ACHN (cell line): ENCODE data around the gene KATNAL1.
A peak's percentile ranks its signal among the peaks of the same experiment; 100 is the strongest.
"Not testable (repeated sequence)": the region's sequence is repeated elsewhere in the genome, so short reads cannot be mapped to it uniquely, and the experiment has no call there.

Source experiments
- DNase-seq: peaks from one replicate; pipeline ENCODE4 v3.0.0-alpha.2; 2015
- in situ Hi-C: cut with HindIII; loops from 2 replicates; pipeline ENCODE4 v1.10.0; 2017; ENCODE audit warnings: low sequenced_read_pairs, low pct_ligation_motif_present, low pct_unique_long_range_greater_than_20kb

Gene KATNAL1

GRCh38 chr13:30305456-30305970, 1.8 kb downstream of the KATNAL1 start:
- in situ Hi-C loops = no loop called here
- DNase-seq = no peak

GRCh38 chr13:30303269-30303668, 4.1 kb downstream of the KATNAL1 start:
- DNase-seq = no peak

GRCh38 chr13:30301827-30302226, 5.5 kb downstream of the KATNAL1 start:
- in situ Hi-C loops = no loop called here
- no peak for DNase-seq

More at GRCh38 chr13:30303269-30303668, 4.1 kb downstream of the KATNAL1 start:
- in situ Hi-C loops = no loop called here

- in situ Hi-C loops = no loop called here
- DNase-seq = no peak
Measured at GRCh38 chr13:30300596-30300995, 6.8 kb downstream of the KATNAL1 start.

- no peak for DNase-seq
- in situ Hi-C loops = no loop called here
Measured at GRCh38 chr13:30299786-30300185, 7.6 kb downstream of the KATNAL1 start.

- in situ Hi-C loops = no loop called here
- DNase-seq = no peak
Measured at GRCh38 chr13:30295116-30295515, 12.2 kb downstream of the KATNAL1 start.

- in situ Hi-C loops = no loop called here
- DNase-seq = no peak
Measured at GRCh38 chr13:30294004-30294403, 13.3 kb downstream of the KATNAL1 start.

GRCh38 chr13:30292325-30292724, 15.0 kb downstream of the KATNAL1 start:
- in situ Hi-C loops = no loop called here
- DNase-seq = no peak

GRCh38 chr13:30290812-30291436, 16.4 kb downstream of the KATNAL1 start:
- in situ Hi-C loops = no loop called here
- DNase-seq = no peak

GRCh38 chr13:30289533-30289932, 17.8 kb downstream of the KATNAL1 start:
- DNase-seq = no peak
- in situ Hi-C loops = no loop called here

GRCh38 chr13:30286059-30286458, 21.3 kb downstream of the KATNAL1 start:
- DNase-seq, in situ Hi-C loops: not testable (repeated sequence)

GRCh38 chr13:30276178-30276577, 31.2 kb downstream of the KATNAL1 start:
- no peak for DNase-seq
- in situ Hi-C loops = no loop called here

GRCh38 chr13:30274083-30274482, 33.3 kb downstream of the KATNAL1 start:
- in situ Hi-C loops = no loop called here

GRCh38 chr13:30270035-30270434, 37.3 kb downstream of the KATNAL1 start:
- DNase-seq, in situ Hi-C loops: not testable (repeated sequence)

More at GRCh38 chr13:30274083-30274482, 33.3 kb downstream of the KATNAL1 start:
- no peak for DNase-seq

GRCh38 chr13:30268673-30269072, 38.7 kb downstream of the KATNAL1 start:
- in situ Hi-C loops = no loop called here

GRCh38 chr13:30266756-30267155, 40.6 kb downstream of the KATNAL1 start:
- in situ Hi-C loops = no loop called here
- no peak for DNase-seq

More at GRCh38 chr13:30268673-30269072, 38.7 kb downstream of the KATNAL1 start:
- DNase-seq = no peak

GRCh38 chr13:30259149-30259733, 48.1 kb downstream of the KATNAL1 start:
- DNase-seq, in situ Hi-C loops: not testable (repeated sequence)

GRCh38 chr13:30257468-30258099, 49.8 kb downstream of the KATNAL1 start:
- in situ Hi-C loops = no loop called here
- no peak for DNase-seq

GRCh38 chr13:30256713-30257467, 50.5 kb downstream of the KATNAL1 start:
- in situ Hi-C loops = no loop called here

More at GRCh38 chr13:30256713-30257467, 50.5 kb downstream of the KATNAL1 start:
- peak; percentile 11 for DNase-seq
